ENCODE results near the gene RER1. TPM values are rescaled to one million over a fixed set of nuclear protein-coding genes. Genes with fewer than 3 reads are reported as not detected.
"Not testable (repeated sequence)": the region's sequence is repeated elsewhere in the genome, so short reads cannot be mapped to it uniquely, and the experiment has no call there.

The RER1 gene
- total RNA-seq, 1 experiment from 2014 or later = 110 TPM

DNA sequence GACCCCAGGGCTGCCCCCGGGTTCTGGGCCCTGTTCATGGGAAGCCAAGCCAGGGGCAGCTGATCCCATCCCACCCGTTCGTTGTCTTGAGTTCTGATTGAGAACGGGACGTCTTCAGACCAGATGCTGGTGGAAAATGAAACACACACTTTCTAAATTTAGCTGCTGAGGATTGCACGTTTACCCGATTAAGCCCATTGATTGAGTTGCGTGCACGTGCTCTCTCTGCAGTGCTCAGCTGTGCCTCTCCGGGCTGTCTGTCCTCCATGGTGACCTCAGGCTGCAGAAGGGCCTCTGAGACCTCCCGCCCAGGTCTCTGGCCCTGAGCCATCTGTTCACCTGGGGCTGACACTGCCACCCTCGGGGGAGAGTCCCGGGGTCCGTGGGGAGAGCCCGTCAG, 47.7 kb downstream of the RER1 start:
- Mint-ChIP-seq H3K27ac (no peak overlapping the region), H3K36me3 (ENCODE audit: insufficient read depth in 1 of 3, low read depth in 3 of 3) (no peaks in the 10 kb centered on the region), H3K4me3 (no peak overlapping the region), H3K9me3 (no peaks in the 10 kb centered on the region), H3K27me3 (ENCODE audit: low read depth) (peaks cover 47% of the 10 kb centered on the region), H3K4me1 (no peaks in the 10 kb centered on the region)
- no CpG with 5 or more reads among the region's 15 CpGs for WGBS (ENCODE audit: extremely low coverage, insufficient read length, low lambda C conversion rate)
- Histone ChIP-seq H3K4me2 (ENCODE audit: insufficient read depth, insufficient read length, low read length) (no peak overlapping the region), H3K4ac (ENCODE audit: low read depth, low read length) (no peak overlapping the region), H3K14ac (ENCODE audit: insufficient read depth, low read length) (no peak overlapping the region), H3T11ph (ENCODE audit: low read length) (no peak overlapping the region), H4K8ac (replicated peaks; ENCODE audit: insufficient read length, low read depth, low read length) (no peak overlapping the region), H3K27ac (ENCODE audit: insufficient read length, low read depth, low read length) (no peak overlapping the region), H2BK12ac (ENCODE audit: insufficient read length, low read depth, low read length) (no peak overlapping the region), H3K4me1 (ENCODE audit: insufficient read depth, low read length) (no peaks in the 10 kb centered on the region), H3K79me1 (ENCODE audit: insufficient read depth, low read depth, low read length, poor library complexity, severe bottlenecking) (no peaks in the 10 kb centered on the region), H3K23ac (ENCODE audit: insufficient read length, low read depth, low read length) (no peak overlapping the region), H4K91ac (ENCODE audit: insufficient read length, low read depth, low read length) (no peak overlapping the region), H2AFZ (ENCODE audit: low read length) (no peak overlapping the region), H3K27me3 (ENCODE audit: insufficient read depth, low read length) (peaks cover 7% of the 10 kb centered on the region; the same call in 1 of the 2 replicates), H4K20me1 (ENCODE audit: control insufficient read depth, insufficient read depth, insufficient read length) (no peaks in the 10 kb centered on the region), H3K79me2 (ENCODE audit: insufficient read depth, low read length) (no peaks in the 10 kb centered on the region), H3K18ac (ENCODE audit: insufficient read length, low read depth, low read length) (no peak overlapping the region), H3K9ac (ENCODE audit: extremely low read depth, insufficient read length, low read length) (no peak overlapping the region), H2BK120ac (ENCODE audit: low read depth, low read length, poor library complexity, severe bottlenecking) (no peak overlapping the region), H3K9me3 (ENCODE audit: control insufficient read depth, low read depth, low read length) (no peaks in the 10 kb centered on the region), H3K56ac (ENCODE audit: insufficient read length, low read depth, low read length) (no peak overlapping the region), H4K5ac (ENCODE audit: insufficient read length, low read depth, low read length) (no peak overlapping the region), H3K23me2 (ENCODE audit: insufficient read length, low read depth, low read length, poor library complexity, severe bottlenecking) (peaks cover 6% of the 10 kb centered on the region), H2BK5ac (ENCODE audit: insufficient read length, low read length) (no peak overlapping the region), H2BK20ac (ENCODE audit: low read depth, low read length, poor library complexity, severe bottlenecking) (no peak overlapping the region), H2AK5ac (ENCODE audit: insufficient read length, low read length) (no peak overlapping the region), H2BK15ac (ENCODE audit: low read depth, low read length) (no peak overlapping the region)
- TF ChIP-seq, protein P1, sequence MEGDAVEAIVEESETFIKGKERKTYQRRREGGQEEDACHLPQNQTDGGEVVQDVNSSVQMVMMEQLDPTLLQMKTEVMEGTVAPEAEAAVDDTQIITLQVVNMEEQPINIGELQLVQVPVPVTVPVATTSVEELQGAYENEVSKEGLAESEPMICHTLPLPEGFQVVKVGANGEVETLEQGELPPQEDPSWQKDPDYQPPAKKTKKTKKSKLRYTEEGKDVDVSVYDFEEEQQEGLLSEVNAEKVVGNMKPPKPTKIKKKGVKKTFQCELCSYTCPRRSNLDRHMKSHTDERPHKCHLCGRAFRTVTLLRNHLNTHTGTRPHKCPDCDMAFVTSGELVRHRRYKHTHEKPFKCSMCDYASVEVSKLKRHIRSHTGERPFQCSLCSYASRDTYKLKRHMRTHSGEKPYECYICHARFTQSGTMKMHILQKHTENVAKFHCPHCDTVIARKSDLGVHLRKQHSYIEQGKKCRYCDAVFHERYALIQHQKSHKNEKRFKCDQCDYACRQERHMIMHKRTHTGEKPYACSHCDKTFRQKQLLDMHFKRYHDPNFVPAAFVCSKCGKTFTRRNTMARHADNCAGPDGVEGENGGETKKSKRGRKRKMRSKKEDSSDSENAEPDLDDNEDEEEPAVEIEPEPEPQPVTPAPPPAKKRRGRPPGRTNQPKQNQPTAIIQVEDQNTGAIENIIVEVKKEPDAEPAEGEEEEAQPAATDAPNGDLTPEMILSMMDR (conservative IDR thresholded peaks at IDR 0.05) = no peak
- no peak for DNase-seq

DNA sequence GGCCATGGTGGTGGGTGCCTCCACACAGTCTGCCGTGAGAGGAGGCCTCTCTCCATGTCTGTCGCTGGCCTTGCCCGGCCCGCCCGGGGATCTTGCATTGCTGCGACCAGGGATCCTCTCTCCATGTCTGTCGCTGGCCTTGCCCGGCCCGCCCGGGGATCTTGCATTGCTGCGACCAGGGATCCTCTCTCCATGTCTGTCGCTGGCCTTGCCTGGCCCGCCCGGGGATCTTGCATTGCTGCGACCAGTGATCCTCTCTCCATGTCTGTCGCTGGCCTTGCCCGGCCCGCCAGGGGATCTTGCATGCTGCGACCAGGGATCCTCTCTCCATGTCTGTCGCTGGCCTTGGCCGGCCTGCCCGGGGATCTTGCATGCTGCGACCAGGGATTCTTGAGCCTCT, 48.7 kb downstream of the RER1 start:
- H4K20me1 ChIP-seq (ENCODE audit: control insufficient read depth, insufficient read depth, insufficient read length) = not testable (repeated sequence)

More for the DNA sequence above, 48.7 kb downstream of the RER1 start:
- H3K79me2 ChIP-seq (ENCODE audit: insufficient read depth, low read length); H2BK5ac ChIP-seq (ENCODE audit: insufficient read length, low read length); H2AK5ac ChIP-seq (ENCODE audit: insufficient read length, low read length); H4K91ac ChIP-seq (ENCODE audit: insufficient read length, low read depth, low read length); H3T11ph ChIP-seq (ENCODE audit: low read length); H3K36me3 Mint-ChIP-seq (ENCODE audit: insufficient read depth in 1 of 3, low read depth in 3 of 3); H3K4ac ChIP-seq (ENCODE audit: low read depth, low read length); H3K4me1 Mint-ChIP-seq; H2BK15ac ChIP-seq (ENCODE audit: low read depth, low read length); H3K14ac ChIP-seq (ENCODE audit: insufficient read depth, low read length); H3K56ac ChIP-seq (ENCODE audit: insufficient read length, low read depth, low read length); H4K5ac ChIP-seq (ENCODE audit: insufficient read length, low read depth, low read length); H3K4me1 ChIP-seq (ENCODE audit: insufficient read depth, low read length); H3K4me3 Mint-ChIP-seq; H3K27ac ChIP-seq (ENCODE audit: insufficient read length, low read depth, low read length); H2BK120ac ChIP-seq (ENCODE audit: low read depth, low read length, poor library complexity, severe bottlenecking); H2BK20ac ChIP-seq (ENCODE audit: low read depth, low read length, poor library complexity, severe bottlenecking); H3K27ac Mint-ChIP-seq; DNase-seq; H3K23ac ChIP-seq (ENCODE audit: insufficient read length, low read depth, low read length); H3K23me2 ChIP-seq (ENCODE audit: insufficient read length, low read depth, low read length, poor library complexity, severe bottlenecking); H3K9me3 ChIP-seq (ENCODE audit: control insufficient read depth, low read depth, low read length); H2AFZ ChIP-seq (ENCODE audit: low read length); H3K4me2 ChIP-seq (ENCODE audit: insufficient read depth, insufficient read length, low read length); H3K9ac ChIP-seq (ENCODE audit: extremely low read depth, insufficient read length, low read length); H3K18ac ChIP-seq (ENCODE audit: insufficient read length, low read depth, low read length); H3K9me3 Mint-ChIP-seq; H3K79me1 ChIP-seq (ENCODE audit: insufficient read depth, low read depth, low read length, poor library complexity, severe bottlenecking); H2BK12ac ChIP-seq (ENCODE audit: insufficient read length, low read depth, low read length); H4K8ac ChIP-seq (replicated peaks; ENCODE audit: insufficient read length, low read depth, low read length): not testable (repeated sequence)
- no CpG with 5 or more reads among the region's 23 CpGs for WGBS (ENCODE audit: extremely low coverage, insufficient read length, low lambda C conversion rate)
- H3K27me3 ChIP-seq (ENCODE audit: insufficient read depth, low read length) = peaks cover 14% of the 10 kb centered on the region; the same call in 1 of the 2 replicates
- H3K27me3 Mint-ChIP-seq (ENCODE audit: low read depth) = peaks cover 52% of the 10 kb centered on the region
